Measurements from ENCODE around the gene BRCA1. TPM values are rescaled to one million over a fixed set of nuclear protein-coding genes. Genes with fewer than 3 reads are reported as not detected.
"Not testable (repeated sequence)": the region's sequence is repeated elsewhere in the genome, so short reads cannot be mapped to it uniquely, and the experiment has no call there.

The BRCA1 gene
- total RNA-seq, 1 experiment from 2014 or later, result 27.9 TPM

GRCh38 chr17:43068570-43069367, 56.4 kb downstream of the BRCA1 start:
- no peak for DNase-seq

GRCh38 chr17:43062984-43063638, 62.1 kb downstream of the BRCA1 start:
- no peak for DNase-seq
- H3K36me3 ChIP-seq (replicated peaks; ENCODE audit: control insufficient read depth, insufficient read depth, low read length), result no peaks in the 10 kb centered on the region
- no peaks in the 10 kb centered on the region for H3K27me3 ChIP-seq (ENCODE audit: control insufficient read depth, insufficient read depth, low read length)
- H3K4me3 ChIP-seq (ENCODE audit: insufficient read depth, low read depth, low read length), result no peak overlapping the region

More at GRCh38 chr17:43068570-43069367, 56.4 kb downstream of the BRCA1 start:
- H3K36me3 ChIP-seq (replicated peaks; ENCODE audit: control insufficient read depth, insufficient read depth, low read length), result no peaks in the 10 kb centered on the region; the same call in 1 of the 2 replicates
- no peaks in the 10 kb centered on the region for H3K27me3 ChIP-seq (ENCODE audit: control insufficient read depth, insufficient read depth, low read length)
- H3K4me3 ChIP-seq (ENCODE audit: insufficient read depth, low read depth, low read length), result no peak overlapping the region

GRCh38 chr17:43056051-43056450, 69.1 kb downstream of the BRCA1 start:
- no peaks in the 10 kb centered on the region for H3K27me3 ChIP-seq (ENCODE audit: control insufficient read depth, insufficient read depth, low read length)
- H3K4me3 ChIP-seq (ENCODE audit: insufficient read depth, low read depth, low read length), result no peak overlapping the region
- no peak for DNase-seq
- peaks cover 5% of the 10 kb centered on the region for H3K36me3 ChIP-seq (replicated peaks; ENCODE audit: control insufficient read depth, insufficient read depth, low read length)

GRCh38 chr17:43053008-43053407, 72.2 kb downstream of the BRCA1 start:
- DNase-seq; H3K36me3 ChIP-seq (replicated peaks; ENCODE audit: control insufficient read depth, insufficient read depth, low read length); H3K4me3 ChIP-seq (ENCODE audit: insufficient read depth, low read depth, low read length): not testable (repeated sequence)

GRCh38 chr17:43051969-43052368, 73.2 kb downstream of the BRCA1 start:
- no peaks in the 10 kb centered on the region for H3K27me3 ChIP-seq (ENCODE audit: control insufficient read depth, insufficient read depth, low read length)
- H3K36me3 ChIP-seq (replicated peaks; ENCODE audit: control insufficient read depth, insufficient read depth, low read length), result peaks cover 6% of the 10 kb centered on the region
- no peak for DNase-seq
- no peak overlapping the region for H3K4me3 ChIP-seq (ENCODE audit: insufficient read depth, low read depth, low read length)

More at GRCh38 chr17:43053008-43053407, 72.2 kb downstream of the BRCA1 start:
- not testable (repeated sequence) for H3K27me3 ChIP-seq (ENCODE audit: control insufficient read depth, insufficient read depth, low read length)

- no peak for DNase-seq
- Histone ChIP-seq H3K4me3 (ENCODE audit: insufficient read depth, low read depth, low read length) (no peak overlapping the region), H3K27me3 (ENCODE audit: control insufficient read depth, insufficient read depth, low read length) (no peaks in the 10 kb centered on the region), H3K36me3 (replicated peaks; ENCODE audit: control insufficient read depth, insufficient read depth, low read length) (peaks cover 2% of the 10 kb centered on the region)
Measured at GRCh38 chr17:43044024-43044423, 81.1 kb downstream of the BRCA1 start.

GRCh38 chr17:43043307-43043706, 81.9 kb downstream of the BRCA1 start:
- Histone ChIP-seq H3K36me3 (replicated peaks; ENCODE audit: control insufficient read depth, insufficient read depth, low read length) (peaks cover 2% of the 10 kb centered on the region), H3K4me3 (ENCODE audit: insufficient read depth, low read depth, low read length) (no peak overlapping the region), H3K27me3 (ENCODE audit: control insufficient read depth, insufficient read depth, low read length) (no peaks in the 10 kb centered on the region)
- no peak for DNase-seq

- DNase-seq, result peak; percentile 45
- no peak overlapping the region for H3K4me3 ChIP-seq (ENCODE audit: insufficient read depth, low read depth, low read length)
- no peaks in the 10 kb centered on the region for H3K27me3 ChIP-seq (ENCODE audit: control insufficient read depth, insufficient read depth, low read length)
- H3K36me3 ChIP-seq (replicated peaks; ENCODE audit: control insufficient read depth, insufficient read depth, low read length), result no peaks in the 10 kb centered on the region; the same call in 1 of the 2 replicates
Measured at GRCh38 chr17:43042025-43042628, 83.0 kb downstream of the BRCA1 start.

- Histone ChIP-seq H3K4me3 (ENCODE audit: insufficient read depth, low read depth, low read length) (no peak overlapping the region), H3K36me3 (replicated peaks; ENCODE audit: control insufficient read depth, insufficient read depth, low read length) (no peaks in the 10 kb centered on the region; the same call in 1 of the 2 replicates), H3K27me3 (ENCODE audit: control insufficient read depth, insufficient read depth, low read length) (no peaks in the 10 kb centered on the region)
- peak; percentile 30 for DNase-seq
Measured at GRCh38 chr17:43040655-43041054, 84.5 kb downstream of the BRCA1 start.

GRCh38 chr17:43039646-43040045, 85.5 kb downstream of the BRCA1 start:
- no peak for DNase-seq
- H3K36me3 ChIP-seq (replicated peaks; ENCODE audit: control insufficient read depth, insufficient read depth, low read length), result no peaks in the 10 kb centered on the region; the same call in 1 of the 2 replicates
- no peaks in the 10 kb centered on the region for H3K27me3 ChIP-seq (ENCODE audit: control insufficient read depth, insufficient read depth, low read length)
- no peak overlapping the region for H3K4me3 ChIP-seq (ENCODE audit: insufficient read depth, low read depth, low read length)

GRCh38 chr17:43034894-43035293, 90.3 kb downstream of the BRCA1 start:
- Histone ChIP-seq H3K4me3 (ENCODE audit: insufficient read depth, low read depth, low read length) (no peak overlapping the region), H3K36me3 (replicated peaks; ENCODE audit: control insufficient read depth, insufficient read depth, low read length) (no peaks in the 10 kb centered on the region; the same call in 1 of the 2 replicates), H3K27me3 (ENCODE audit: control insufficient read depth, insufficient read depth, low read length) (no peaks in the 10 kb centered on the region)
- DNase-seq, result no peak

GRCh38 chr17:43033948-43034881, 90.9 kb downstream of the BRCA1 start:
- Histone ChIP-seq H3K36me3 (replicated peaks; ENCODE audit: control insufficient read depth, insufficient read depth, low read length) (no peaks in the 10 kb centered on the region; the same call in 1 of the 2 replicates), H3K27me3 (ENCODE audit: control insufficient read depth, insufficient read depth, low read length) (no peaks in the 10 kb centered on the region), H3K4me3 (ENCODE audit: insufficient read depth, low read depth, low read length) (no peak overlapping the region)
- peak; percentile 62 for DNase-seq

GRCh38 chr17:43031666-43032065, 93.5 kb downstream of the BRCA1 start:
- peak; percentile 52 for DNase-seq
- H3K4me3 ChIP-seq (ENCODE audit: insufficient read depth, low read depth, low read length), result no peak overlapping the region
- no peaks in the 10 kb centered on the region for H3K27me3 ChIP-seq (ENCODE audit: control insufficient read depth, insufficient read depth, low read length)
- H3K36me3 ChIP-seq (replicated peaks; ENCODE audit: control insufficient read depth, insufficient read depth, low read length), result peaks cover 4% of the 10 kb centered on the region

All from H7 (cell line).